Heart left ventricle (tissue), 13 donors: ENCODE results near the gene INF2.

Experiments
- CTCF ChIP-seq, 12 donors: fragments of 200-600 bp; sonication (generic) in 4 of 12; IDR thresholded peaks; one replicate each; pipeline versions ENCODE4 v1.5.0 to v1.8.0; 2018 to 2022; ENCODE audit warnings: antibody characterized with exemption in 12 of 12, mild to moderate bottlenecking in 5 of 12
- POLR2A ChIP-seq, 2 donors: fragments of 450-650 bp; IDR thresholded peaks; one replicate each; pipeline ENCODE4 v1.6.1; 2017; ENCODE audit warnings: antibody characterized with exemption in 2 of 2, mild to moderate bottlenecking in 2 of 2, moderate library complexity in 2 of 2
- donor health status: ischemic (EF 13 %, LVEDD 7.1; RV severe dilation, severe dysfunction).
- donor health status: DM: no; HTN: yes; CAD: no.
- donor health status: DM: no; HTN: no; CAD: no.
- donor health status: ischemic (EF 25% LVEDD 6.9; RV normal size, moderate dysfunction).
- donor health status: ischemic (EF 25% LVEDD 5.7; RV mildly dilated, moderate dysfunction).
- donor health status: ischemic (EF 35%, LVEDD 5.7; RV mildly dilated, moderate dysfunction).
- donor health status: nonischemic (EF 11% LVEDD 7.7; RV severe dilation, severe dysfunction).
- donor health status: DM: yes; HTN: yes; CAD: no.
- donor health status: PGD.
- donor health status: ischemic (EF 29% LVEDD 5.4; RV normal size, mild dysfunction).
- donor health status: nonischemic (EF 23%, LVEDD 6.1; RV moderate dilation, normal function).

GRCh38 chr14:104749111-104749649, 59.8 kb downstream of the INF2 start:
- no peak for TF ChIP-seq CTCF (IDR thresholded peaks at IDR 0.05)
- TF ChIP-seq POLR2A (IDR thresholded peaks at IDR 0.05): no peak
